CD4-positive, alpha-beta T cell treated with Interleukin-6 for 4 hours (primary cell): Measurements from ENCODE around the gene ZNF641.

ENCODE experiments used
- DNase-seq: peaks from one replicate; pipeline ENCODE4 v3.0.0-alpha.2; 2020; ENCODE audit warnings: mixed read lengths

The ZNF641 gene

DNA sequence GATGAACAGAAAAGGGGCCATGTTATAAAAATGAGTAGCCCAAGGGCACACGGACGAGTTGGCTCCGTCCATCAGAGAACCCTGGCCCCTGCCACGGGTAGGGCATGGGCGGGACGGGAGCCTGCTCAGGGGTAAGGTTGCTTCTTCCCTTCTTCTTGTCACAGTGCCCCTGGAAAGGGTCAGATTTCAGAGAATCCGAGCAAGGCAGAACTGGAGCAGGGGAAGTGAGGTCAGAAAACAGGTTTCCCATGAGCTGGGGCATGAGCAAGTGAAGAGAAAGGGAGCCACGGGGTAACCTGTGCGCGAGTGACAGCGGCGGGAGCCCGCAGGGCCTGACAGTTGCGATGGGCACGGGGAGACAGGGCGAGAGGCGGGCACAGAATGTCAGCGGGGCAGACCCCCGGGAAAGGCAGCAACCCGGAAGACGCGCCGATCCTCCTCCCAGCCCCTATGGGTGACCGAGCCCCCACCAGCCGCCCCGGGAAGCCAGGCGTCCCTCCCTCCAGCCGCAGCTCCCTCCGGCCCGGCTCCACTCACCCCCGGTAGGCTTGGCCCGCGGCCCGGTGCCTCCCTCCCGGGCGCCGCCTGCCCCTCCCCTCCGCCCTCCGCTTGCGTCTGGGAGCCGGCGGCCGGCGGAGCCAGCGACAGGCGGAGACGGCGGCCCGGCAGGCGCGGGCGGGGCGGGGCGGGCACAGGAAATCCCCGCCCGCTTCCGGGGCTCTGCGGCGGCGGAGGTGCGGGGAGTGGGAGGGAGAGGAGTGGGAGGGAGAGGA, at the start of gene ZNF641:
Gene ZNF641, minus strand, starts transcription at position 671 of the 773 bp plus-strand sequence. CDS start 2,829 bp downstream, outside the sequence.
- DNase-seq: peak; percentile 87

GRCh38 chr12:48390026-48390425, 39.3 kb upstream of the ZNF641 start:
- DNase-seq: no peak

DNA sequence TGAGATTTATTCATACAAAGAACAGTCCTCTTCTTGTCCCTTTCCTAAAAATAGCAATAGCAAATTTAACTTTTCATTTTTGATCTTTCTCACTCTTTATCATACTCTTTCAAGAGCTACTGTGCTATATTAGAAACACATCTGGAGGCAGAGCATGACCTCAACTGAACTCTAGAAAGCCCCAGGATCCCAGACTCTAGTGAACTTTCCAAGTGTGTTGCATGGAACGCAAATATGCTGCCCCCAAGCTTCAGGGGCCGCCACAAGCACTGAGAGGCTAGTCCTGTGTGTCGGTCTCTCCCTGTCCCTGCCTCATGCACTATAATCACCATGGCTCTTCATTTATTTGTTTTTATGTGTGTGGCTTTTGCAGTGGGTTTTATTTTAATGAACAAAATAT, 38.7 kb upstream of the ZNF641 start:
- no peak for DNase-seq

- DNase-seq: no peak
Measured at GRCh38 chr12:48388938-48389337, 38.2 kb upstream of the ZNF641 start.

DNA sequence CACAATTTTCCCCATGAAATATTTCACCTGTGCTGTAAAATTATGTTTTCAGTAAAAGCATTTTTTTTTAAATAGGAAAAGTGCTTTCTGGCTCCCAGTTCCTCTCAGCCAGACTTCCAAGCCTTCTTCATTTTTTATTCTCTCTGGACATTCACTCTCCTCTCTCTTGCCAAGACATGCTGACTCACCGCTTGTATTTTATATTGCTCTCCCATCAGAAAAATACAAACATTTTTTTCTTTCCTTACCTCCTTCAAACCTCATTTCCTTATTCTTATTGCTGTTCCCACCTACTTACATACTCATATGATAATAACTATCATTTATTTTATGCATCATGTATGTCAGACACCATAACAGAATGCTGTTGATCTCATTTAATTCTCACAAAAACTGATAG, 37.7 kb upstream of the ZNF641 start:
- DNase-seq: no peak

GRCh38 chr12:48380596-48380995, 29.9 kb upstream of the ZNF641 start:
- DNase-seq: no peak

DNA sequence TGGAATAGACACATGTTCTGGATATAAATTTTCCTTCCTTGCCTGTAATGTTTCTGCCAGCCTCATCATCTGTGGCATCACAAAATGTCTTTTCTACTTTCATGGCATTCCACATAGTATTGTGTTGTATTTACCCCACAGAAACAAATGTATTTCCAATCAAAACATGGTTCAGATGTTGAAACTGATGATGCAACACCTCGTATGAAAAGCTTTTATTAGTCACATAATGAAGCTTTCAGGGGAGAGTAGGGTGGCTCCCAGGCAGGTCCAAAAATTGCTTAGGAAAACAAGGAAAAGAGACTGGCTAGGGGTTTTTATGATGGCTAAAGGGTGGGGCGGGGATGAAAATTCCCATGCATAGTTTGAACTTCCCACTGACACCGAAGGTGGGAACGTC, 29.1 kb upstream of the ZNF641 start:
- no peak for DNase-seq

GRCh38 chr12:48377646-48378045, 26.9 kb upstream of the ZNF641 start:
- DNase-seq: no peak

DNA sequence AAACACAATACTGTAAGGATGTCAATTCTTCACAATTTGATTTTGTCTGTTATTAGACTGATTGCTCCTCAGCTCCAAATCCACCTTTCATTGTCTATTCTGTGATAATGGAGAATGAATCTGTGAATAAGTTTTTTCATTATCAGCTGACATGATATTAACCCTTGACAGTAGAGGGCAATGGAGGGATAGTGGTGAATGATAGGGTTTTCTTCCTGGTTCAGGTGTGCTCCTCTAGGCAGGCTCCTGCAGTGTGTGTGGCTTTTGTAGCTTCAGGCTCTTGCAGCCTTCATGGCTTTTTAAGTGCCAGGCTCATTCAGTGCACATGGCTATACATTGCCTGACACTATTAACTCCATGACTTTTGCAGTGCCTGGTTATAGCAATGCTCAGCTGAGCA, 23.4 kb upstream of the ZNF641 start:
- DNase-seq: no peak

DNA sequence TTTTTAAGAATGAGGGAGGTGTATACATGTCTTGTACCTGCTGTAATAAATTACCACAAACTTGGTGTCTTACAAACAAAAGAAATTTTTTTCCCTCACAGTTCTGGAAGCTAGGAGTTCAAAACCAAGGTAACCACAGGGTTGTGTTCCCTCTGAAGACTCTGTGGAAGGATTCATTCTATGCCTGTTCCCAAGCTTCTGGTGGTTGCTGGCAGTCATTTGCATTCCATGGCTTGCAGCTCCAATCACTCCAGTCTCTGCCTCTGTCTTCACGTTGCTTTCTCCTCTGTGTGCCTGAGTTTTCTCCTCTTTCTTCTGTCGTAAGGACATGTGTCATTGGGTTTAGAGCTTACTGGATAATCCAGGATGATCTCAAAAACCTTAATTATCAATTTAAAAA, 15.4 kb upstream of the ZNF641 start:
- no peak for DNase-seq

DNA sequence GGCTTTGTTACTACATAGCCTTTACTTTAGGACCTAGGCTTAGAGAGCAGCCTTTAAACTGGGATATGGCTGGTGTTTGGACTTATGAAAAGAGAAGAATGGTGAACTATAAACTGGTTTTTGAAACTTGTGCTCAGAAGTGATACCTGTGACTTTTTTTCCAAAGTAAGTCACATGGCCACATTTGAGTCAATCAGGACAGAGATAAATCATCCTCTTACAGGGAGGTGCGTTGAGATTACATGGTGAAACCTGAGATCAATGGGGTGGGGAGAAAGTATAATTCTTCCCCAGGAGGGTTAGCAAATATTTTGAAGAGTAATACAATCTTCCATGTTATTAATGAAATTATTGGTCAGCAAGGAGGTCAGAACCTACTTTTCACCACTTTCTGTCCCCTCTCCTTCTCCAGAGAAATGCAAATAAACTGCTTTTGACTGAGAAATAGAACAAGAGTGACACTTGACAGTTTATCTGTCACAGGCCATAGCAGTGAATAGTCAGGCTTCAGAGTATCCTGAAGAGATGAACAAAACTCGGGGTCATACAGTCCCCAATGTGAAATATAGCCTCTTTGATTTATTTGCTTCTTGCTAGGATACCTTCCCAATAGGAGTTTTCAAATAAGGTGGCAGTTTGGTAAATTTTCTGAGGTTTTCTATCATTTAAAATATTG, 11.1 kb upstream of the ZNF641 start:
- no peak for DNase-seq

- DNase-seq: no peak
Measured at GRCh38 chr12:48358937-48359513, 8.3 kb upstream of the ZNF641 start.

GRCh38 chr12:48356041-48356768, 5.5 kb upstream of the ZNF641 start:
- no peak for DNase-seq

DNA sequence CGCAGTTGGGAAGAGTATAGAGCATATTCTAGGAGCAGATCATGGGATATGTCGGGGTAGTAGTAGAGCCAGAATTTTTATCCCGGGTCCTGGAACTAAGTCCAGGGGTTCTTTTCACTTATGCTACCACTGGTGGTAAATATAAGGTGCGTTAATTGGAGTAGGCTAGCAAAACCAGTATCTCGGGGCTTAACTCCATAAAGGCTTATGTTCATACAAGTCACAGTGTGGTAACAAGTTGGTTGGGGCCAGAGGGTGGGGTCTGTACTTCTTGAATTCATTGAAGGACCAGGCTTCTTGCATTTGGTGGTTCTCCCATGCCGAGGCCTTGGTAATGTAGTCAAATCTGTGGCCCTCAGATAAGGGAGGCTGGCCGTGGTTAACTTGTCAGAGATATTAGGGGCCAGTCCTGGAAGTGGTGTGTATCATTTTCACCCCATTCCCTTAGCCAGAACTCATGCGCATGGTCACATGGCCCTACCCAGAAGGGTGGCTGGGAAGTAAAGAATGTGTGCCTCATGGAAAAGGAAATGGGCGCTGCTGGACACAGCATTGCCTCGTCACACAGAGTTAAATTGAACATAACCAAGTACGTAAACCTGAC, 1.5 kb upstream of the ZNF641 start:
- no peak for DNase-seq

DNA sequence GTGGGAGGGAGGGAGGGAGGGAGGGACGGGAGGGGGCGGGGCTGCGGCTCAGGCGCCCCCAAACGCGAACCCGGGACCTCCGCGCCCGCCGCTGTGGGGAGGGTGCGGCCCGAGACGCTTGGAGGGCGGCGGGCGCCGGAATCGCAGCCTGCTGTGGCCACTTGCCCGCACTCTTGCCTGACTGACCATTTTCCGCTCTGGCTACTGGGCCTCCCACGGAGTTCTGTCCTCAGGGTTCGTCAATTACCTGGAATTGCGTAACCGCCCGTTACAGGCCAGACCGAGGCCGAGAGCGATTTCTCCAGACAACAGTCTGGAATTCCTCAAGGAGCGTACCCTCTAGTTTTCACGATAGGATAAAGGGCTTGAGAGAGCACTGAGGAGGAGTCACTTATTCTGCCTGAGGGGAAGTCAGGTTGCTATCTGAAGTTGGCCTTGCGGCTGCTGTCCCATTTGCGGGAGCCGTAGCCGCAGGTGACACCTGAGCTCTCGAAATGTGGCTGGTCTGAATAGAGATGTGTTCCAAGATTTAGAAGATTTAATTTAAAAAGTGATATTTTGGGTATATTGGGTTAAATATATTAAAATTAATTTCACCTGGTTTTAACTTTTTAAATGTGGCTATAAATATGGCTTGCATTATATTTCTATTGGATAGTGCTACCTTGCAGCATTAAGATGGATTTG, 446 bp upstream of the ZNF641 start:
- DNase-seq: no peak

GRCh38 chr12:48349471-48349870, 1.2 kb downstream of the ZNF641 start:
- DNase-seq: no peak

DNA sequence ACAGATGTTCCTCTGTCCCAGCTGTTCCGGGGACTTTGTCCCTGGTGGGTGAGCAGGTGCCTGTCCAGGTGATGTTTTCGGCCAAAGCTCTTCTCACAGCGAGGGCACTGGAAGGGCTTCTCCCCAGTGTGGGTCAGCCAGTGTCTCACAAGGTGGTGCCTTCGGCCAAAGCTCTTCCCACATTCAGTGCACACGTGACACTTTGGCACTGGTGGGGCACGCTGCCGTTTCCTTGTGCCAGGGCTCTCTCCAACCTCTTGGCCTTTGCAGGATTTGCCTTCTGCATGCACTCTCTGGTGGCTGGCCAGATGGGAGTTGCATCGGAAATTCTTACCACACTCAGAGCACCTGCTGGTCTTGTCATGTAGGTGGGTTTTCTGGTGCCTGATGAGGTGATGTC, 7.7 kb downstream of the ZNF641 start:
- no peak for DNase-seq

DNA sequence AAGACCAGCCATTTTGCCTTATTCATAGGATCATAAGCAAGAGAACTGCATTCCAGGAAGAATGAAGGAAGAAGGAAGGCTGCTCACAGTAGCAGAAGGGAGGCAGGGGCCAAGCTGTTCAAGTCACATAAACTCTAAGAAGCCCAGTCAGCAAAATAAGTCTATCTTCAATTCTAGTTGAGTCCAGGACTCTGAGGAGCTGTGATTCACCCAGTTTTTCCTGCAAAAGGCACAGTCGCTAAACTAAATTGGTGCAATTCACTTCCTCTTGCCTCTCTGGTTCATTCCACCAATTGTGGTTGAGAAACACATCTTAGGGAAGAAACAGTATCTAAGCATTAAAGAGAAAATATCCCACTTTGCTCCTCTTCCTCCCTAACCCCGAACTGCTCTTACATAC, 9.8 kb downstream of the ZNF641 start:
- DNase-seq: no peak

DNA sequence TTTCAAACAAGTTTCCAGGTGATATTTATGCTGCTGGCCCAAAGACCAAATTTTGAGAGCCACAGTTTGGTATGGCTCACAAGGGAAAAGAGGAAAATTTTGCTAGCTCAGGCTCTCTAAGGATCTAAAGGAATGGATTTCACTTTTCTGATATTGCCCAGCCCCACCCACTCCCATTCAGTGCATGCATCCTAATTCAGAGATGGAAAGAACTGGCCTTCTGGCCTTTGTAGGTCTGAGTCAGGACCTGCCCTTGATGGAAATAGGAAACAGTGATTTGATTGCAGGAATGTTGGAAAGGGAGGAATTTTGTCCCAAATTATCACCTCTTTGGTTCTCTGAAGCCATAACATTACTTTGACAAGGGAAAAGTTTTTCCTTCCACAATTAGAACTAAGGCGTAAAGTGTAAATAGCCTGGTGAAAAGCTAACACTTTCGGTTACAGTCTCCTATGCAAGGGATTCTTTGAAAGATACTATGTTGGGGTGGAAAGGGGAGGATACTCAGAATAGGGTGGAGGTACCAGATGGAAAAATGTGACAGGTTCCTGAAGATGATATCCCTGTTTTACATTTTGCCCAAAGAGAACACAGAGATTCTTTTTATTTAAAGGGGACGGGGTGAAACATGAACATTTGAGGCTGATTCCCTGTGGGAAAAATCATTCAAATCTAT, 11.1 kb downstream of the ZNF641 start:
- DNase-seq: no peak

GRCh38 chr12:48336564-48336963, 14.2 kb downstream of the ZNF641 start:
- DNase-seq: peak; percentile 6

DNA sequence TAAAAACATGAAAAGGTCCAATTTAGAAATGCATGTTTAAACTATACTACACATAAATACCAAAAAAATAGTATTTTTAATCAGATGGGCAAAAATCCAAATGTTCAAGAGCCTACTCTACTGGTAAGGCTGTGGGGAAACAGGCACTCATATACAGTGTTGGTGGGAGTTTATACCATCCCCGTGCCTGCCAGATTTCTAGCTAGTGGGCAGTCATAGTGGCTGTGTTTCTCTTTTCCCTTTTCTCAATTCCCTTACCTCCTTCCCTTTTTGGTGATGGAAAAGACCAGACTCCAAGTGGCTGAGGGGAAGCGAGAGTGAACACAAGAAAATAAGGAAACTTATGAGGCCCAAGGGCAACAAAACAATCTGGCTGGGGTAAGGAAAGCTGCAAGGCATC, 14.7 kb downstream of the ZNF641 start:
- DNase-seq: no peak

- no peak for DNase-seq
Measured at GRCh38 chr12:48334808-48335207, 15.9 kb downstream of the ZNF641 start.
